K562 (cell line): ENCODE data around the gene KNL1. TPM values are rescaled to one million over a fixed set of nuclear protein-coding genes. Genes with fewer than 3 reads are reported as not detected.

Experiments
- ARID4B ChIP-seq: sonication (generic); formaldehyde crosslinking; IDR thresholded peaks from 2 replicates; pipeline ENCODE4 v1.8.0; 2022; ENCODE audit warnings: mild to moderate bottlenecking, missing genetic modification reagents
- COPS2 ChIP-seq: fragments of 450-650 bp; conservative IDR thresholded peaks from 2 replicates; pipeline ENCODE4 v1.6.1; 2016; ENCODE audit warnings: mild to moderate bottlenecking, moderate library complexity
- HDAC1 ChIP-seq, 2 experiments: fragments of 450-650 bp; IDR thresholded peaks; 2 replicates each; pipeline ENCODE4 v1.6.1; 2016 to 2017; ENCODE audit warnings: inconsistent platforms in 1 of 2, mild to moderate bottlenecking in 1 of 2, moderate library complexity in 1 of 2
- HDAC6 ChIP-seq: IDR thresholded peaks from 2 replicates; pipeline ENCODE4 v1.6.1; 2012; ENCODE audit warnings: low read depth, mild to moderate bottlenecking, control low read depth, inconsistent platforms, low read length, moderate library complexity
- HSF4 ChIP-seq: fragments of 250-450 bp; sonication (Bioruptor Pico); IDR thresholded peaks from 2 replicates; pipeline ENCODE4 v2.1.2; 2022; ENCODE audit warnings: mild to moderate bottlenecking, moderate library complexity, borderline replicate concordance
- ILK ChIP-seq: fragments of 450-650 bp; IDR thresholded peaks from 2 replicates; pipeline ENCODE4 v1.6.1; 2016; ENCODE audit warnings: missing genetic modification characterization, low read depth, mild to moderate bottlenecking, missing compliant biosample characterization, moderate library complexity, borderline replicate concordance
- JUNB ChIP-seq: fragments of 450-650 bp; formaldehyde crosslinking; conservative IDR thresholded peaks from 2 replicates; pipeline ENCODE4 v1.4.0; 2020; ENCODE audit warnings: mild to moderate bottlenecking
- KAT7 ChIP-seq: sonication (generic); formaldehyde crosslinking; IDR thresholded peaks from 2 replicates; pipeline ENCODE4 v1.8.0; 2022; ENCODE audit warnings: missing genetic modification reagents, mild to moderate bottlenecking, borderline replicate concordance
- KDM2B ChIP-seq: fragments of 250-450 bp; sonication (Bioruptor Pico); IDR thresholded peaks from 2 replicates; pipeline ENCODE4 v1.8.0; 2021; ENCODE audit warnings: mild to moderate bottlenecking, moderate library complexity
- KDM5B ChIP-seq: fragments of 200-600 bp; sonication (generic); IDR thresholded peaks from 2 replicates; pipeline ENCODE4 v1.6.1; 2012; ENCODE audit warnings: low read depth, mild to moderate bottlenecking, moderate library complexity, low read length, control low read depth, inconsistent platforms; ENCODE audit not compliant: insufficient replicate concordance
- MAFK ChIP-seq: IDR thresholded peaks from 2 replicates; pipeline ENCODE4 v1.6.1; 2011; ENCODE audit warnings: low read length, improper control_type of control experiment
- PHF20 ChIP-seq: fragments of 450-650 bp; IDR thresholded peaks from 2 replicates; pipeline ENCODE4 v1.6.1; 2018; ENCODE audit not compliant: partially characterized antibody
- POLR2AphosphoS5 ChIP-seq: IDR thresholded peaks from 2 replicates; pipeline ENCODE4 v1.6.1; 2011; ENCODE audit warnings: mild to moderate bottlenecking, low read depth, low read length, moderate library complexity; ENCODE audit not compliant: control insufficient read depth, insufficient read depth
- SIX5 ChIP-seq, 2 experiments: IDR thresholded peaks; 2 replicates each; pipeline ENCODE4 v1.6.1; 2011; ENCODE audit warnings: low read length in 2 of 2, borderline replicate concordance in 1 of 2, low read depth in 1 of 2, mild to moderate bottlenecking in 1 of 2, moderate library complexity in 1 of 2; ENCODE audit not compliant: insufficient read depth in 1 of 2
- SMAD1 ChIP-seq: fragments of 150-350 bp; IDR thresholded peaks from 2 replicates; pipeline ENCODE4 v1.6.1; 2014; ENCODE audit warnings: low read length, low read depth; ENCODE audit not compliant: partially characterized antibody
- SP2 ChIP-seq: IDR thresholded peaks from 2 replicates; pipeline ENCODE4 v1.6.1; 2011; ENCODE audit warnings: mild to moderate bottlenecking, low read depth, low read length, moderate library complexity; ENCODE audit not compliant: poor library complexity, severe bottlenecking; ENCODE audit errors: extremely low read depth
- TCFL5 ChIP-seq: fragments of 250-450 bp; sonication (Bioruptor Pico); conservative IDR thresholded peaks from 2 replicates; pipeline ENCODE4 v1.6.1; 2021; ENCODE audit warnings: mild to moderate bottlenecking, moderate library complexity, matching md5 sums
- ZC3H8 ChIP-seq: fragments of 450-650 bp; IDR thresholded peaks from 2 replicates; pipeline ENCODE4 v1.6.1; 2017
- ZNF253 ChIP-seq: fragments of 250-450 bp; sonication (Bioruptor Pico); conservative IDR thresholded peaks from 2 replicates; pipeline ENCODE4 v1.6.1; 2021; ENCODE audit warnings: mild to moderate bottlenecking
- ZNF778 ChIP-seq: fragments of 450-650 bp; formaldehyde crosslinking; IDR thresholded peaks from 2 replicates; pipeline ENCODE4 v1.4.0; 2020; ENCODE audit warnings: mild to moderate bottlenecking, moderate library complexity
- polyA plus RNA-seq, 8 experiments: library from polyadenylated mRNA; depleted of rRNA in 4 of 8; stranded (reverse) in 5 of 8; unstranded in 3 of 8; fragments of >200 nt; fragmentation: Nextera tagmentation in 2 of 8; fragmentation: Illumina TruSeq in 1 of 8; extraction: Ambion mirVana in 2 of 8; extraction: Trizol in 1 of 8; gene quantifications; 2 replicates each; pipeline versions ENCODE4 v1.2.1 to v1.2.3, GENCODE V29; 2011 to 2014; ENCODE audit warnings: inconsistent platforms in 1 of 8, missing spikeins in 1 of 8
- total RNA-seq, 7 experiments: library from RNA; depleted of rRNA in 6 of 7; stranded (reverse); fragments of >200 nt in 6 of 7; fragmentation: Illumina TruSeq in 2 of 7; extraction: Trizol in 2 of 7; gene quantifications; 2 replicates each; pipeline versions ENCODE4 v1.2.1 to v1.2.3, GENCODE V29; 2011 to 2021; ENCODE audit warnings: low replicate concordance in 1 of 7
- TF ChIP-seq, protein P1 (sequence below): fragments of 450-650 bp; formaldehyde crosslinking; IDR thresholded peaks from 2 replicates; pipeline ENCODE4 v1.4.0; 2020; ENCODE audit warnings: mild to moderate bottlenecking, moderate library complexity
- TF ChIP-seq, protein P2 (sequence below), 2 experiments: fragments of 450-650 bp in 1 of 2; sonication (generic) in 1 of 2; formaldehyde crosslinking; conservative IDR thresholded peaks; 2 replicates each; pipeline versions ENCODE4 v1.4.0 to v1.8.1; 2020 to 2022; ENCODE audit warnings: mild to moderate bottlenecking in 1 of 2, missing genetic modification reagents in 1 of 2

The KNL1 gene
- total and polyA plus RNA-seq, 9 of the 15 experiments (the other 6 are each of a cell fraction or from before 2014, with no cell fraction given) = 14.5 to 65.4 (median 34.6) TPM

- peak; percentile 5; the same call in 1 of the 2 replicates for TF ChIP-seq KDM2B (CRISPR knock-in tag)
- TF ChIP-seq ZC3H8 = no peak
- no peak for TF ChIP-seq COPS2
- no peak for TF ChIP-seq ZNF253 (CRISPR knock-in tag)
- peak; percentile 53 for TF ChIP-seq PHF20
- no peak for TF ChIP-seq SMAD1
- TF ChIP-seq KDM5B = peak; percentile 73
- peak; percentile 76 for TF ChIP-seq POLR2AphosphoS5
- no peak for TF ChIP-seq ILK
- TF ChIP-seq MAFK = no peak
- peak in 1 of 2 experiments; percentile 16; a peak in 2 of 4 replicates for TF ChIP-seq HDAC1 (IDR thresholded peaks at IDR 0.05)
- TF ChIP-seq, protein P1, sequence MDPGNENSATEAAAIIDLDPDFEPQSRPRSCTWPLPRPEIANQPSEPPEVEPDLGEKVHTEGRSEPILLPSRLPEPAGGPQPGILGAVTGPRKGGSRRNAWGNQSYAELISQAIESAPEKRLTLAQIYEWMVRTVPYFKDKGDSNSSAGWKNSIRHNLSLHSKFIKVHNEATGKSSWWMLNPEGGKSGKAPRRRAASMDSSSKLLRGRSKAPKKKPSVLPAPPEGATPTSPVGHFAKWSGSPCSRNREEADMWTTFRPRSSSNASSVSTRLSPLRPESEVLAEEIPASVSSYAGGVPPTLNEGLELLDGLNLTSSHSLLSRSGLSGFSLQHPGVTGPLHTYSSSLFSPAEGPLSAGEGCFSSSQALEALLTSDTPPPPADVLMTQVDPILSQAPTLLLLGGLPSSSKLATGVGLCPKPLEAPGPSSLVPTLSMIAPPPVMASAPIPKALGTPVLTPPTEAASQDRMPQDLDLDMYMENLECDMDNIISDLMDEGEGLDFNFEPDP (CRISPR knock-in tag) = no peak
- TF ChIP-seq TCFL5 (CRISPR knock-in tag) = no peak
- TF ChIP-seq, protein P2, sequence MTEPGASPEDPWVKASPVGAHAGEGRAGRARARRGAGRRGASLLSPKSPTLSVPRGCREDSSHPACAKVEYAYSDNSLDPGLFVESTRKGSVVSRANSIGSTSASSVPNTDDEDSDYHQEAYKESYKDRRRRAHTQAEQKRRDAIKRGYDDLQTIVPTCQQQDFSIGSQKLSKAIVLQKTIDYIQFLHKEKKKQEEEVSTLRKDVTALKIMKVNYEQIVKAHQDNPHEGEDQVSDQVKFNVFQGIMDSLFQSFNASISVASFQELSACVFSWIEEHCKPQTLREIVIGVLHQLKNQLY (CRISPR knock-in tag; conservative IDR thresholded peaks at IDR 0.05) = no peak
- TF ChIP-seq SP2 = peak; percentile 24
- no peak for TF ChIP-seq SIX5 (IDR thresholded peaks at IDR 0.05; ENCODE audit: borderline replicate concordance in 1 of 2, insufficient read depth in 1 of 2, low read depth in 1 of 2, low read length in 2 of 2)
- TF ChIP-seq ZNF778 (CRISPR knock-in tag) = no peak
- no peak for TF ChIP-seq JUNB (CRISPR knock-in tag)
- TF ChIP-seq KAT7 (CRISPR knock-in tag) = no peak
- no peak; the same call in 1 of the 2 replicates for TF ChIP-seq ARID4B (CRISPR knock-in tag)
- TF ChIP-seq HSF4 (CRISPR knock-in tag) = no peak
- TF ChIP-seq HDAC6 = no peak
Measured at GRCh38 chr15:40564591-40565332, 29.3 kb upstream of the KNL1 start, which contains the start of gene CCDC32 (continued).
